AG09319 (cell line): Measurements from ENCODE around the gene DPF1.

Source experiments
- DNase-seq: peaks from one replicate; pipeline ENCODE4 v3.0.0-alpha.2; 2010; ENCODE audit warnings: low read depth; ENCODE audit errors: extremely low read depth
- CTCF ChIP-seq: IDR thresholded peaks from 2 replicates; pipeline ENCODE4 v1.5.1; 2011; ENCODE audit warnings: low read depth, mild to moderate bottlenecking, inconsistent platforms, low read length, moderate library complexity

Gene DPF1

GRCh38 chr19:38168637-38169036 is 55.4 kb downstream of the DPF1 start:
- DNase-seq = no peak
- TF ChIP-seq CTCF = no peak

- DNase-seq = no peak
- no peak for TF ChIP-seq CTCF
These were observed 58.7 kb downstream of the DPF1 start for GRCh38 chr19:38165335-38165734.

GRCh38 chr19:38164526-38164925 is 59.5 kb downstream of the DPF1 start:
- no peak for DNase-seq
- no peak for TF ChIP-seq CTCF

GRCh38 chr19:38163419-38164290 is 60.4 kb downstream of the DPF1 start:
- TF ChIP-seq CTCF = no peak

GRCh38 chr19:38162632-38163031 is 61.4 kb downstream of the DPF1 start:
- no peak for DNase-seq
- TF ChIP-seq CTCF = no peak

More at GRCh38 chr19:38163419-38164290, 60.4 kb downstream of the DPF1 start:
- DNase-seq = no peak

- DNase-seq = no peak
- no peak for TF ChIP-seq CTCF
These were observed 61.9 kb downstream of the DPF1 start for GRCh38 chr19:38162094-38162493.
